HFFc6 (cell line): Measurements from ENCODE around the gene ARID3C. TPM values are rescaled to one million over a fixed set of nuclear protein-coding genes. Genes with fewer than 3 reads are reported as not detected.
A peak's percentile ranks its signal among the peaks of the same experiment; 100 is the strongest.
"Not testable (repeated sequence)": the region's sequence is repeated elsewhere in the genome, so short reads cannot be mapped to it uniquely, and the experiment has no call there.

ENCODE experiments used
- DNase-seq: peaks from one replicate; pipeline ENCODE4 v3.0.0-alpha.2; 2018
- H3K27ac Mint-ChIP-seq: 2 replicates; pipeline ENCODE4 v1.8.0; 2020; ENCODE audit warnings: mild to moderate bottlenecking, mixed read lengths
- H3K27me3 Mint-ChIP-seq: 2 replicates; pipeline ENCODE4 v1.8.0; 2021; ENCODE audit warnings: mild to moderate bottlenecking, moderate library complexity, mixed read lengths; ENCODE audit not compliant: insufficient read depth
- H3K36me3 Mint-ChIP-seq: 2 replicates; pipeline ENCODE4 v1.8.0; 2021; ENCODE audit warnings: low read depth, mixed read lengths
- H3K4me1 Mint-ChIP-seq: 2 replicates; pipeline ENCODE4 v1.8.0; 2020; ENCODE audit warnings: low read depth, mixed read lengths
- H3K4me3 Mint-ChIP-seq: 2 replicates; pipeline ENCODE4 v1.8.0; 2020; ENCODE audit warnings: mild to moderate bottlenecking, moderate library complexity, mixed read lengths
- H3K9me3 Mint-ChIP-seq: 2 replicates; pipeline ENCODE4 v1.8.0; 2020; ENCODE audit warnings: mild to moderate bottlenecking, mixed read lengths
- total RNA-seq, 6 experiments: library from RNA; stranded (reverse); fragmentation: NEBNext Ultra II Directional; extraction: Animal tissue kit (Norgen Biotek cat#: 25700); gene quantifications; 2 replicates in 1 of 6; 3 replicates in 5 of 6; pipeline ENCODE4 v1.2.3, GENCODE V29; 2021
- TF ChIP-seq, protein P1 (sequence below): fragments of 200-600 bp; sonication (generic); IDR thresholded peaks from 2 replicates; pipeline ENCODE4 v1.5.0; 2021; ENCODE audit warnings: antibody characterized with exemption, mild to moderate bottlenecking

The ARID3C gene
- total RNA-seq, 6 experiments from 2014 or later = 0.14 to 0.17 TPM; not detected in 4

GRCh38 chr9:34644766-34645314, 16.0 kb upstream of the ARID3C start:
- H3K9me3 Mint-ChIP-seq = no peaks in the 10 kb centered on the region
- peaks cover 13% of the 10 kb centered on the region; the same call in 1 of the 2 replicates for H3K36me3 Mint-ChIP-seq
- no peaks in the 10 kb centered on the region; the same call in 1 of the 2 replicates for H3K27me3 Mint-ChIP-seq
- peaks cover 31% of the 10 kb centered on the region for H3K4me1 Mint-ChIP-seq
- H3K27ac Mint-ChIP-seq = no peak overlapping the region
- no peak overlapping the region for H3K4me3 Mint-ChIP-seq
- no peak for DNase-seq
- TF ChIP-seq, protein P1, sequence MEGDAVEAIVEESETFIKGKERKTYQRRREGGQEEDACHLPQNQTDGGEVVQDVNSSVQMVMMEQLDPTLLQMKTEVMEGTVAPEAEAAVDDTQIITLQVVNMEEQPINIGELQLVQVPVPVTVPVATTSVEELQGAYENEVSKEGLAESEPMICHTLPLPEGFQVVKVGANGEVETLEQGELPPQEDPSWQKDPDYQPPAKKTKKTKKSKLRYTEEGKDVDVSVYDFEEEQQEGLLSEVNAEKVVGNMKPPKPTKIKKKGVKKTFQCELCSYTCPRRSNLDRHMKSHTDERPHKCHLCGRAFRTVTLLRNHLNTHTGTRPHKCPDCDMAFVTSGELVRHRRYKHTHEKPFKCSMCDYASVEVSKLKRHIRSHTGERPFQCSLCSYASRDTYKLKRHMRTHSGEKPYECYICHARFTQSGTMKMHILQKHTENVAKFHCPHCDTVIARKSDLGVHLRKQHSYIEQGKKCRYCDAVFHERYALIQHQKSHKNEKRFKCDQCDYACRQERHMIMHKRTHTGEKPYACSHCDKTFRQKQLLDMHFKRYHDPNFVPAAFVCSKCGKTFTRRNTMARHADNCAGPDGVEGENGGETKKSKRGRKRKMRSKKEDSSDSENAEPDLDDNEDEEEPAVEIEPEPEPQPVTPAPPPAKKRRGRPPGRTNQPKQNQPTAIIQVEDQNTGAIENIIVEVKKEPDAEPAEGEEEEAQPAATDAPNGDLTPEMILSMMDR = no peak

DNA sequence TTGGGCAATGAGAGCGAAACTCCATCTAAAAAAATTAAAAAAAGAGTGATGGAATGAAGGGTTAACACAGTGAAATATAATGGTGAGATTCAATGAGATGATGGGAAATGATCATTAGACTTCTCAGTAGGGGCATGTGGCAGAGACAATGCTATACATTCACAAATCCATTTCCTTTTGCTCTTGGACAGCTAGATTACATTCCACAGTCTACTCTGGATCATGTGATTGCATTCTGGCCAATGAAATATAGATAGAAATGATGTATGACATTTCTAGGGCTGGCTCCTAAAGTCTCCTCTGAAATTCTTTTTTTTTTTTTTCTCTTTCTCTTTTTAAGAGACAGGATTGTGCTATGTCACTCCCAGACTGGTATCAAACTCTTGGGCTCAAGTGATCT, 13.8 kb upstream of the ARID3C start:
- TF ChIP-seq, protein P1 = no peak
- H3K27ac Mint-ChIP-seq = no peak overlapping the region
- DNase-seq = no peak
- no peaks in the 10 kb centered on the region for H3K36me3 Mint-ChIP-seq
- H3K4me1 Mint-ChIP-seq = peaks cover 32% of the 10 kb centered on the region
- no peak overlapping the region for H3K4me3 Mint-ChIP-seq
- no peaks in the 10 kb centered on the region for H3K9me3 Mint-ChIP-seq
- no peaks in the 10 kb centered on the region for H3K27me3 Mint-ChIP-seq

DNA sequence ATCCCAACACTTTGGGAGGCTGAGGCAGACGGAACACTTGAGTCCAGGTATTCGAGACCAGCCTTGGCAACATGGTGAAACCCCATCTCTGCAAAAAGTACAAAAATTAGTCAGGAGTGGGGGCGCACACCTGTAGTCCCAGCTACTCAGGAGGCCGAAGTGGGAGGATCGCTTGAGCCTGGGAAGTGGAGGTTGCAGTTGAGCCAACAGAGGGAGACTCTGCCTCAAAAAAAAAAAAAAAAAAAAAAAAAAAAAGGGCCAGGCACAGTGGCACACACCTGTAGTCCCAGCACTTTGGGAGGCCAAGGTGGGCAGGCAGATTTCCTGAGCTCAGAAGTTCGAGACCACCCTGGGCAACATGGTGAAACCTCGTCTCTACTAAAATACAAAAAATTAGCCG, 10.5 kb upstream of the ARID3C start:
- Mint-ChIP-seq H3K4me1 (peaks cover 35% of the 10 kb centered on the region), H3K36me3 (peaks cover 11% of the 10 kb centered on the region; the same call in 1 of the 2 replicates)
- H3K27me3 Mint-ChIP-seq, H3K27ac Mint-ChIP-seq, DNase-seq, H3K4me3 Mint-ChIP-seq, H3K9me3 Mint-ChIP-seq: not testable (repeated sequence)

DNA sequence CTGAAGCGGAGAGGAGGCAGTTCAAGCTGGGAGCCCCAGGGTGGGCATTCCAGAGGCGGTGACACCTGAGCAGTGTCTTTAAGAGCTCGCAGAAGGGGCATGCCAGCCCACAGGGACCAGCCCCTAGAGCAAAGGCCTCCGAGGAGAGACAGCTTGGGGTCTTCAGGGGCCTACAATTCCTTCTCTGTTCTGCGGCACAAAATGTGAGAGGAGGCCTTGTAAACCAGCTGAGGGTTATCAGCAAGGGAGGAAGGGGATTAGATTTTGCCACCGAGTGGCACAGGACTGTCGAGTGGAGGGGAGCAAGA, 9.2 kb upstream of the ARID3C start:
- H3K9me3 Mint-ChIP-seq = no peaks in the 10 kb centered on the region
- no peak for DNase-seq
- H3K27ac Mint-ChIP-seq = peak overlapping the region; percentile 68
- TF ChIP-seq, protein P1 = no peak
- H3K36me3 Mint-ChIP-seq = peaks cover 11% of the 10 kb centered on the region; the same call in 1 of the 2 replicates
- no peaks in the 10 kb centered on the region for H3K27me3 Mint-ChIP-seq
- peak overlapping the region; percentile 96 for H3K4me3 Mint-ChIP-seq
- H3K4me1 Mint-ChIP-seq = peaks cover 35% of the 10 kb centered on the region

DNA sequence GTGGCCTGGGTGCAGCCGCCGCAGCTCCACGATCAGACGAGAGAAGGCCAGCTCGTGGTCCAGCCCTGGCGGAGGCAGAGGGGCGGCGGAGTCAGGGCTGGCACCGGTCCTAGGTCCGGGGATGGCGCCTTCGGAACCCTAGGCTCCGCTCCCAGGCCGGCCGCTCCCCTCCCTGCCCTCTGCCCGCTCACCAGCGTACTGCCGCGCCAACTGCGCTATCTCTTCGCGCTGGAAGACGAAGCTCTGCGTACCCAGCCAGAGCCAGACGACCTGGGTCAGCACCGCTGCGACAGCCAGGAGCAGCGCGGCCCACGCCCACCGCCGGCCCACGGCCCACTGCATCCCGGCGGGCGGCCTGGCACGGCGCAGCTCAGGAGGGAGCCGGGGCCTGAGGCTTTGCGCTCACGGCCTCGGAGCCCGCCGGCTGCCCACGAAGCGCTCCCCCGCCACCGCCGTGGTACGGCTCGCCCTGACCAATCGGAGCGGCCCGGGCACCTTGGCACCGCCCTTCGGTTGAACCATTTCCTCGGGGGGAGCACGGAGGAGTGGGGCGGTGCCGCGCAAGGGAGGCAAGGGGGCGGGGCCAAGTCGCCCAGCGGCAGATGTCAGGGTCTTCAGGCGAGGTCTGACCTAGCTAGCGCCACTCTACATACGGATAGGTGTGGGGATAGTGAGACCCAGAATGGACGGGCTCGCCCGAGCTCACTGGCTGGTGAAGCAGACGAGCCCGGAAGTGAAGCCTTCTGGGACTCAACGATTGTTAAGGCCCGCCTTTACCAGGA, 8.7 kb upstream of the ARID3C start, which contains the start of gene SIGMAR1:
TSS of gene SIGMAR1 (minus strand) at position 432 of the 782 bp plus-strand sequence. CDS start at position 342, 90 bp downstream.
- Mint-ChIP-seq H3K4me3 (peak within 1 kb of the TSS; percentile 96), H3K9me3 (no peaks in the 10 kb centered on the region), H3K4me1 (peaks cover 35% of the 10 kb centered on the region)

More for the DNA sequence above, 8.7 kb upstream of the ARID3C start, which contains the start of gene SIGMAR1:
- peak within 1 kb of the TSS; percentile 68 for H3K27ac Mint-ChIP-seq
- TF ChIP-seq, protein P1 = no peak
- peaks cover 2% of the 10 kb centered on the region; the same call in 1 of the 2 replicates for H3K27me3 Mint-ChIP-seq
- H3K36me3 Mint-ChIP-seq = peaks cover 11% of the 10 kb centered on the region; the same call in 1 of the 2 replicates
- peak; percentile 87 for DNase-seq
